GM11168 (cell line): ENCODE results near the gene CABLES1.
"Not testable (repeated sequence)": the region's sequence is repeated elsewhere in the genome, so short reads cannot be mapped to it uniquely, and the experiment has no call there.

ENCODE experiments used
- in situ Hi-C: fragments of 300-500 bp; cut with MboI; formaldehyde crosslinking; loops from one replicate; pipeline ENCODE4 v1.12.0; 2022; ENCODE audit warnings: low sequenced_read_pairs; ENCODE audit not compliant: unreplicated experiment

The CABLES1 gene, protein sequence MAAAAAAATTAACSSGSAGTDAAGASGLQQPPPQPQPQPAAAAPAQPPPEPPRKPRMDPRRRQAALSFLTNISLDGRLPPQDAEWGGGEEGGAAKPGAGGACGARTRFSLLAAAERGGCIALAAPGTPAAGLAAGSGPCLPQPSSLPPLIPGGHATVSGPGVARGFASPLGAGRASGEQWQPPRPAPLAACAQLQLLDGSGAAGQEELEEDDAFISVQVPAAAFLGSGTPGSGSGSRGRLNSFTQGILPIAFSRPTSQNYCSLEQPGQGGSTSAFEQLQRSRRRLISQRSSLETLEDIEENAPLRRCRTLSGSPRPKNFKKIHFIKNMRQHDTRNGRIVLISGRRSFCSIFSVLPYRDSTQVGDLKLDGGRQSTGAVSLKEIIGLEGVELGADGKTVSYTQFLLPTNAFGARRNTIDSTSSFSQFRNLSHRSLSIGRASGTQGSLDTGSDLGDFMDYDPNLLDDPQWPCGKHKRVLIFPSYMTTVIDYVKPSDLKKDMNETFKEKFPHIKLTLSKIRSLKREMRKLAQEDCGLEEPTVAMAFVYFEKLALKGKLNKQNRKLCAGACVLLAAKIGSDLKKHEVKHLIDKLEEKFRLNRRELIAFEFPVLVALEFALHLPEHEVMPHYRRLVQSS

DNA sequence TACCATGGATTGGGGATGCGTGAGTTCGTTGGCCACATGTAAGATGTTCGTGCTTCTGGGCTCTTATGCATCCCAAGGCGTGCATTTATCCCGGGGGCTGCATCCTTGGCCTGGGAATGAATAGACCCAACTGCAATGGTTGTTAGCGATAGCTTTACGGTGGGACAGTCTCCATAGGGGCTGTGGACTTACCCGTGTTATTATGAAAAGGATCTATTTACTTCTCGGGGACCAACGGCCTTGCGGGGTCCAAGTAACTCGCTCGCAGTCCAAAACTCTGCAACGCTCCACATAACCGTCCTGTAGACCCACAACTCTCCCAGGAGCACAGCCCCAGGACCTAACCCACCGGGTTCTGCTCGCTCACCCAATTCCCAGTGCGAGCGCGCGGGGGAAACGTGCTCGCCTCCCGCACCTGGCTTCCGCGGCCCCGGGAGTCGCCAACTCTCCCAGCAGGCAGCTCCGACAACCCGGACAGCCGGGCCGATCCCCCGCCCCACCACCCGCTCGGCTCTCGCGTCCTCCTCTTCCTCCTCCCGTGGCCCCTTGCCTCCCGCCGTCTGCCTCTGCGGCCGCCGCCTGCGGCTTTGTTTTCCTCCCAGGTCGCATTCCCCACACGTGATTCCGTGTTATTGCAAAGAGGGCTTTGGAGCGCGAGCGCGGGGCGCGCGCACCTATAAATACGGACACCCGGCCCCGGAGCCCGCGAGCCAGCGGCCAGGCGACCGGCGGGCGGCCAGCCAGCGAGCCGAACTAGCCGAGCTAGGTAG is at the start of gene CABLES1:
TSS of gene CABLES1 (plus strand) at position 706 of the 770 bp plus-strand sequence. CDS start 278 bp downstream, outside the sequence.
- in situ Hi-C loops: loop anchor here (5.0 to 10.0 kb wide), 2 partner anchors 92 to 220 kb away; no protein-coding TSS in a partner anchor

- in situ Hi-C loops: no loop called here
Measured at GRCh38 chr18:23087352-23087751, 47.9 kb upstream of the CABLES1 start.

- in situ Hi-C loops: no loop called here
Measured at GRCh38 chr18:23088310-23088709, 47.0 kb upstream of the CABLES1 start.

DNA sequence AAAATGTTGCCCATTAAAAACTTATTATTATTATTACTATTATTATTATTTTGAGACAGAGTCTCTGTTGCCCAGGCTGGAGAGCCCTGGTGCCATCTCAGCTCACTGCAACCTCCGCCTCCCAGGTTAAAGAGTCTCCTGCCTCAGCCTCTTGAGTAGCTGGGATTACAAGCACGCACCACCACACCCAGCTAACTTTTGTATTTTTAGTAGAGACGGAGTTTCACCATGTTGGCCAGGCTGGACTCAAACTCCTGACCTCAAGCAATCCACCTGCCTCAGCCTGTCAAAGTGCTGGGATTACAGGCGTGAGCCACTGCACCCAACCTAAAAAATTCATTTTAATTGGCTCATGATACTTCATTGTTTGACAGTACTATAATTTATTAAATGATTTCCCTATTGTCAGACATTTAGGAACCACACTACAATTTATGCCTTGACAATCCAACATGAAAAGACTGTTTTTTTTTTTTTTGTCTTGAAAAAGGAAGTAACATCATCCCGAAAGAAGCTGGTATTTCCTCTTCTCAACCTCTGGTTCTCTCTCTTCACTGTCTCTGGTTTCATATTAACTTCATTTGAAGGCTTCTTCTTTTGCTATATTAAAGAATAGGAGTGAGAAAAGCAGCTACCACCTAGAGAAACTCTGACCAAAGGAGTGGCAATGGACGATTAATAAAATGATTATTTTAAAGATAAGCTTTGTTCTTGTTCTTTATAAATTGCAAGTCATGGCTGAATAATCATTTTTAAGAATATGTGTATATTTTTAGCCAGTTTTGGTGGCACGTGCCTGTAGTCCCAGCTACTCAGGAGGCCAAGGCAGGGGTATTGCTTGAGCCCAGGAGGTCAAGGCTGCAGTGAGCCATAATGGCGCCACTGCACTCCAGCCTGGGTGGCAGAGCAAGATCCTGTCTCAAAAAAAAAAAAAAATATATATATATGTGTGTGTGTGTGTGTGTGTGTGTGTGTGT is 44.0 kb upstream of the CABLES1 start:
- in situ Hi-C loops: not testable (repeated sequence)

- in situ Hi-C loops: no loop called here
Measured at GRCh38 chr18:23092121-23092520, 43.2 kb upstream of the CABLES1 start.

- in situ Hi-C loops: not testable (repeated sequence)
Measured at GRCh38 chr18:23093130-23093529, 42.2 kb upstream of the CABLES1 start.

- in situ Hi-C loops: no loop called here
Measured at GRCh38 chr18:23093772-23094171, 41.5 kb upstream of the CABLES1 start.

- in situ Hi-C loops: no loop called here
Measured at GRCh38 chr18:23094411-23095190, 40.7 kb upstream of the CABLES1 start.

DNA sequence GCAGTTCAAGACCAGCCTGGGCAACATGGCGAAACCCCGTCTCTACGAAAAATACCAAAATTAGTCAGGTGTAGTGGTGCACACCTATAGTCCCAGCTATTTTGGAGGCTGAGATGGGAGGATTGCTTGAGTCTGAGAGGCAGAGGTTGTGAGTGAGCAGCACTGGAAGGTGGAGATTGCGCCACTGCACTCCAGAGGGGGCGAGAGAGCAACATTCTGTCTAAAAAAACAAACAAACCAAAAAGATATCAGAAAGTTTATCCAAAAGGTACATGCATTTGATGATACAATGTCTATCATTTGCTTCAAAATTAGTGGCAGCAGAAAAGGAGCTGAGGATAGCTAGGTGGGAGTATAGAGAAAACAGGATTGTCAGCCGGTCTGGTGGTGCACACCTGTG is 39.8 kb upstream of the CABLES1 start:
- in situ Hi-C loops: no loop called here

GRCh38 chr18:23097016-23097415 is 38.3 kb upstream of the CABLES1 start:
- in situ Hi-C loops: not testable (repeated sequence)

GRCh38 chr18:23099621-23100020 is 35.7 kb upstream of the CABLES1 start:
- in situ Hi-C loops: no loop called here

DNA sequence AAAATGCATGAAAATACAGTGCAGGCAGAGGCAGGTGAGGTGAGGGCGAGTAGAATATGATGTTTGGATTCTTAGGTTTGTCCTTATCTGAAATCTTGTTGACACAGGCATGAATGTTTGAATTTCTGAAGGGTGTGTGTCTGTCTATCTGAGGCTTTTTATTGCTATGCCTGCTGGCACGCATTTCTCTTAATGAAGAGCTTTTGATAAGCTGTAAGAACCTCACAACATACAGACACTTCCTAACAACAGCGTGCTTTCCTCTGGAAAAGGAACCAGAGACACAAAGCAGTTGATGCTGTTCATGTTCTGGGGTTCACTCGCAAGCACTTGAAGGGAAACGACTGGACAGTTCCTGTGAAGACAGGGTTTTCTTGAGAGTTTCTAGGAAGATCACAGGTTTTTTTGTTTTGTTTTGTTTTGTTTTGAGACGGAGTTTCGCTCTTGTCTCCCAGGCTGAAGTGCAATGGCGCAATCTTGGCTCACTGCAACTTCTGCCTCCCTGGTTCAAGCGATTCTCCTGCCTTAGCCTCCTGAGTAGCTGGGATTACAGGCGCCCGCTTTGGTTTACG is 33.3 kb upstream of the CABLES1 start:
- in situ Hi-C loops: no loop called here

GRCh38 chr18:23102493-23103261 is 32.6 kb upstream of the CABLES1 start:
- in situ Hi-C loops: no loop called here

DNA sequence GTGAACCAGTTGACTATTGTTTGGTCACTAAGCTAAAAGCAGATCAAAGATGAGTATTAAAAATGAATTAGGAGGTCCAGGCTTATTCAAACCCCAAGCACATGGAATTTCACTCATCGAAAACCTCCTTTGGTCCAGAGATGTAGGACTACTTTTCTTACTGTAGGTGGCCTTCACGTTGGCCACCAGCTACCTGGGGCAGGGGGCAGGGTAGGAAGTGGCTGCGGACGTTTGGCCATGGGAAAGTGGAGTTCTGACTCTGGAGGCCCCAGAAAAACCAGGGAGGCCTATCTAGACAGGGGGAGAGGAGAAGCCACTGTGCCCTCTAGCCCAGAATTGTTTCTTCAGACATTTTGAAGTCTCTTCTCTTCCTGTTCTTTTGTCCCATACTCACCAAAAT is 31.8 kb upstream of the CABLES1 start:
- in situ Hi-C loops: no loop called here

DNA sequence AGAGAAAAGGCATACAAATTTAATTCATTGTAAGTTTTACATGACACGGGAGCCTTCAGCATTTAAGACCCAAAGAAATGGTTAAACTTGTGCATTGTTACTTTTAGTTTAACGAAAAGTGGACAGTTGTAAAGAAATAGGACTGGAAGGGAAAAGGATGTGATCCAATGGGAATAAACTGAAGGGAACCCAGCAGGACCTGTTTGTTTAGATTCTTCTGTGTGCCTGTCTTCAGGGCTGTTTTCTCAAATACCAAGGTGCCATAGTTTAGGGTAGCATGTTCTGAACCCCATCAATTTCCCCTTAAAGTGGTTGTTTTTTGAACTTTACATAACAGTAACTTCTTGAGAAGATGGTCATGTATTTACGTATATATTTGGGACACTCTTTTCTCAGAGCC is 30.3 kb upstream of the CABLES1 start:
- in situ Hi-C loops: no loop called here

DNA sequence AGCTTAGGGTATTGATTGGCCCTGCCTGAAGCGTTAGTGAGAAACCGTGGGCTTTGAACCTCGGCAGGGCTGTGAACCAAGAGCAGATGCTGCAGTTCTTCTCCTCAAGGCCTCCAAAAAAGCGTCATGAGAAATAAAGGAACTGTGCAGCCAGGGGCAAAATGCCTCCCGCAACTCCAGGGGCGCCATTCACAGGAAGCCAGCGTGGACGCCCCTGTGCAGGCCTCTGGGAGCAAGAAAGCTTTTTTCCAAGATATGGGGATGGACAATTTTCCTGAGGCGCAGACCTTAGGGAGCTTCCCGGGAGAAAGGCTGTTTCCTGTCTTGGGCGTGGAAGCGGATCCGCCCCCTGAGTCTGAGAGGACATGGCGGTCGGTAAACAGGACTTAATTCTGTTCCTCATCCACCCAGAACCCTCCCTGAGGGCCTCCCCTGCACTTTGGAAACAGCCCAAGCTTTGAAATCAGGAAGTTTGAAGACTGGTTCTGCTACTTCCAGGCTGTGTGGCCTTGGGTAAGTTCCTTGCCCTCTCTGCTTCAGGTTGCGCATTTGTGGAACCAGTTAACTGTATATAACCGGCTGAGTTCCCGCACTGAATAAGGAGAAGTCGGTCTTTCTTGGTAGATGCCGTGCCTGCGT is 29.6 kb upstream of the CABLES1 start:
- in situ Hi-C loops: no loop called here

GRCh38 chr18:23106575-23106974 is 28.7 kb upstream of the CABLES1 start:
- in situ Hi-C loops: no loop called here
